Mucosa of gallbladder (tissue), 1 donor: ENCODE data around the gene KLHL2. TPM values are rescaled to one million over a fixed set of nuclear protein-coding genes. Genes with fewer than 3 reads are reported as not detected.

Experiments
- DNase-seq: peaks from one replicate; pipeline ENCODE4 v3.0.0-alpha.2; 2020; ENCODE audit warnings: low spot score
- total RNA-seq: library from RNA; stranded (reverse); gene quantifications from one replicate; pipeline ENCODE4 v1.2.1, GENCODE V29; 2021
- donor health status: DM: no; HTN: no; CAD: no.

KLHL2 gene
- total RNA-seq, 1 donor from 2014 or later: 25.0 TPM

GRCh38 chr4:165289423-165289785 is 82.0 kb downstream of the KLHL2 start:
- no peak for DNase-seq

- no peak for DNase-seq
Observed at GRCh38 chr4:165293061-165293460, 85.7 kb downstream of the KLHL2 start.

DNA sequence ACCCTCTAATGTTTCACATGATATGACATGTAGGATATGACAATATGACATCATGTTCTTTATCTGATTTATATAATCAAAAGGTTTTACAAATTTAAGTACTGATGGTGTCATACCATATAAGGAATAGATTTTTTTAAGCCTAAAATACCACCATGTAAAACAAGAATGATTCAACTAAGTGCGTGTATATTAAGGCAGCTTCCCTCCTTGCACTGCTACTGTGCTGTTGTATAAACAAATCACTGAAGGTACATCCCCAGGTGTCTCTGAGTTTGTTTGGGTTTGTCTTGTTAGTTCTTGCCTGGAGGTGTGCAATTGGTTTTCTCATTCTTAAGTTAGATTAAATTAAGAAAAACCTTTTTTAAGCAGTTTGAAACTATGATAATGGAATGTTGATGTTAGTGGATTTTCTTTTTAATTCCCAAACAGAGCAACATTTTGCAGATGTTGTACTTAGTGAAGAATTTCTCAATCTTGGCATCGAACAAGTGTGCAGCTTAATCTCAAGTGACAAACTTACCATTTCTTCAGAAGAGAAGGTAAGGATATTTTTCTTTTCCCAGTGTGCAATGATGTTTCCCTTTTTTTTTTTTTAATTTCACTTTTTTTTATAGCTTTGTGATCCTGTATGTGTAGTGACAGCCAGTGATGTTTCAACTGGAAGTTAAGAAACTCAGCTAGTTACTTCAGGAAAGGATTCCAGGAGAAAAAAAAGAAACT is 86.7 kb downstream of the KLHL2 start:
- DNase-seq: no peak

DNA sequence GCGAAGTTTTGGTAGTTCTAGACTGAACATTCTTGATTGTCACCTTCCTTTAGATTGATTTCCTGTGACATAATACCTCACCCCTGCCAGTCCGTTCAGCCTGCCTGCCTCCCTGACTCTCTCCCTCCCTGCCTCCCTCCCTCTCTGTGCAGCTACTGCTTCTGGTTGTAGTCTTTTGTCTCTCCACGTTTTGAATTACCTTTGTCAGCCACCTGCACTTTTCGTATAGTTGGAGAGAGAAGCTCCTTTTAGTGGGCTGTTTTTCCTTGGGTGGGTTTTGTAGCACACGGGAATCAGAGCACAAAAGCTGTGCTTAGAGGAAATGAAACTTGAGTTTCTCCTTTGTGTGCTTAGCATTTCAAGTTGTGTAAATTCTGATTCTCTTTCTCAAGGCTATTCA is 87.5 kb downstream of the KLHL2 start:
- DNase-seq: no peak

DNA sequence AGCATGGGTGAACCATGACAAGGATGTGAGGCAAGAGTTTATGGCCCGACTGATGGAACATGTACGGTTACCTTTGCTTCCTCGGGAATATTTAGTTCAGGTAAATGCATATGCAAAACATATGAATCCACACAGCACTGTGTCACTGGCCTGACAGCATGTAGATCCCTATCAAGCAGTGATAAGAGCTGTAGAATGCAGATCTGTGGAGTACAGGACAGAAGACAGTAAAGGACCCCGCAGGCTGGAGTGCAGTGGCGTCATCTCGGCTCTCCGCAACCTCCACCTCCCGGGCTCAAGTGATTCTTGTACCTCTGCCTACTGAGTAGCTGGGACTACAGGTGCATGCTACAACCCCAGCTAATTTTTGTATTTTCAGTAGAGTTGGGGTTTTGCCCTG is 90.3 kb downstream of the KLHL2 start:
- no peak for DNase-seq

DNA sequence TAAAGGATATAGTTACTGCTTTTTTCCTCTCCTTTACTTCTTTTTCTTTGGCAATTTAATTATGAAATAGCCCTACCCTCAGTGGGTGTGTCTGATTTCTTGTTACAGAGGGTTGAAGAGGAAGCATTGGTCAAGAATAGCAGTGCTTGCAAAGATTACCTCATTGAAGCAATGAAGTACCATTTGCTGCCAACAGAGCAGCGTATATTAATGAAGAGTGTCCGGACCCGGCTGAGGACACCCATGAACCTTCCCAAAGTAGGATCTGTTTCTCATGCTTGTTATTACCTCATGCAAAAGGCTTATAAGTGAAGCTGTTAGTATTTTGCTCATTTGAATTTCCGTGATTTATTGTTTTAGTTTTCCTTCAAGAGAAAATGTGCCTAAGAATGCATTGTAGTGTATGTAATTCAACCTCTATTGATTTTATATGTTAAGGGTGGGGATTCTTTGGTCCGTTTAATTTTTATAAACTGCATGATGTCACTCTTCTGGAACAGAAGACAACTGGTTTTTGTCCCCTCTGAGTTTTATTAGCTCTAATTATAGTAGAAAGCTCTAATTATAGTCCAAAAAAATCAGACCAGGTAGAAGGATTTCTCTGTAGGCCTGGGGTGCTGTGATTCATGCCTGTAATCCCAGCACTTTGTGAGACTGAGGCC is 92.2 kb downstream of the KLHL2 start:
- no peak for DNase-seq

DNA sequence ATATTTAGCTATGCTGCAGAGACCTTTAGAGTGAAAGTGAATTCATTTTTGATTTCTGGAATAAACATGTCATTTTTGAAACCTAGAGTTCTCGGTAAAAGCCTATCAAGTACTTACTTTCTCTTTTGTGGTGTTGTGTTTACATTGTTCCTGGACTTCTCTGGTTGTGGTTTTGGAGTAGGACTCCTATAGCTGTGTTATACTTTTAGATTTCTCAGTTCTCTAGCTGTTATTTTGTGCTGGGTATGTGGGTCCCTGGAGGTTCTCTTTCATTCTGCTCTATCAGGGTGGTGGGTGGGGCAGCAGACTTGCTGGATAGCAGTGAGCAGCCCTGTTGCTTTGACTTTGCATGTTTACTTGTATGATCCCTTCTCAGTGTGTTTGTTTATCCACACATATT is 94.5 kb downstream of the KLHL2 start:
- DNase-seq: no peak

- no peak for DNase-seq
Observed at GRCh38 chr4:165302658-165303057, 95.3 kb downstream of the KLHL2 start.

DNA sequence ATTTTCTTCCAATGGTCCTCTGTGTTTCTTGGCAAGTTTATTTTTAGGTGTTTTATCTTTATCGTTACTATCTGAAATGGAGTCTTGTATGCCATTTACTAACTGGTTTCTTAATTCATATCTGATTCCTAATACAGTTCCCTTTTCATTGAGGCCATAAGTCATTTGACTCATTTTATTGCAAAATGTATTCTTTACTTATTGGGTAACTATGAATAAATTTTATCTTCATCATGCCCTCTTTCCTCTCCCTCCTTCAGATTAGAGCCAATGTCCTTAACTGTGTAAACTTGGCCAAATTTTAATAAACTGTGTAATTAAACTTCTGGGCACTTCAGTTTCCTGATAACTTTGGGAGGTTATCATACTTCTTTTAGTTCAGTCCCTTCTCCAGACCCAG is 100.8 kb downstream of the KLHL2 start:
- DNase-seq: no peak

- DNase-seq: no peak
Observed at GRCh38 chr4:165308606-165309005, 101.2 kb downstream of the KLHL2 start.

- no peak for DNase-seq
Observed at GRCh38 chr4:165309456-165309855, 102.1 kb downstream of the KLHL2 start.

DNA sequence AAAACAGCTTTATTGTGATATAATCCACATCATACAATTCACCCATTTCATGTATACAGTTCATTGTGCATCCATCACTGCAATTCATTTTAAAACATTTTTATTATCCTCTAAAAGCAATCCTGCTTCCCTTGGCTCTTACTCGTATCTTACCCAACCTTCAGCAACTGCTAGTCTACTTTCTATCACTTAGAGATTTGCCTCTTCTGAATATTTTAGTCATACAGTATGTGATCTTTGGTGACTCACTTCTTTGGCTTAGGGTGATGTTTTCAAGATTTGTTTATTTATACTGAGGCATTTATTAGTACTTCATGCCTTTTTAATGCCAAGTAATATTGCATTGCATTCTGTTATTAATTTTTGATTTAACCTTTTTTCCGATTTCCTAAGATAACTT is 105.1 kb downstream of the KLHL2 start:
- DNase-seq: no peak

DNA sequence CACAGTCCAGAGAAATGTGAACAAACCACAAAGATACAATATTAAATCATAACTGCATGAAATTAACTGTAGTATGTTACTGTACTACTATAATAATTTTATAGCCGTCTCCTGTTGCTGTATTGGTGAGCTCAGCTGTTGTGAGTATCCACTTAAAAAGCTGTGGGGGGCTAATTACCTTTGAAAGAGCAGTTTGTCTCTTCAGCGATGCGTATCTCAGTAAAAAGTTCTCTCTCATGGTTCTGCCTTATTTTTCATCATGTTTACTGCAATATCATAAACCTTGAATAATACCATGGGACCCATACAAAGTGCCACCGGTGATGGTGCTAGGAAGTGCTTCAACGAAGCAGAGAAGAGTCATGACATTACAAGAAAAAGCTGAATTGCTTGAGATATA is 111.7 kb downstream of the KLHL2 start:
- no peak for DNase-seq

GRCh38 chr4:165319509-165319908 is 112.1 kb downstream of the KLHL2 start:
- DNase-seq: no peak

DNA sequence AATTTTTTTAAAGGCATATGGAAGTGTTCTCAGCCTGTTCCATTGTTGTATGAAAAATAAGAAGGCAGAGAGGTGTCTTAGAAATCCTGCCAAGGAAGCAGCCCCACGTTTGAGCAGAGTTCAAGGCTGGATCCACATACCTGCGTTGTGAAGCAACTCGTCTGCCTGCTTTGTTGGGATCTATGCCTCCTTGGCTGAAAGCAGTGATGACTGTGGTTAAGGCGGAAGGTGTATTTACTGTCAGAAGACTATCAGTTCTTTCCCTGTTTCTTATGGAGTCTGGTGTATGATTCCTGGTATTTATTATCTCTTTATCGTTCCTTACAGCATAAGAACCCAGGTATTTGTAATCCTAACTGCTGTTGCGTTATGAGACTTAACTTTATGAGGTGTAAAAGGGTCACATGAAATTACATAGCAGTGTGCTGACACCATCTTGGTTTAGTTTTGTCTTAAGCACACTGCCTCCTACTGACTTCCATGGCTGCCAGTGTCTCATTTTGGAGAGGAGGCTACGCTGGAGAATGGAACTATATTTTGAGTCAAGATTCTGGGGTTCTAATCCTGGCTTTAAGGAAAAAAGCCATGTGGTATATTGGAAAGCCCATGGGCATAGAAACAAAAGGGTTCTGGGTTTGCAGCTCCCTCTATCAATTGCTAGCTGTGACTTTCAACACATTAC is 117.0 kb downstream of the KLHL2 start:
- no peak for DNase-seq

- no peak for DNase-seq
Observed at GRCh38 chr4:165324918-165325304, 117.5 kb downstream of the KLHL2 start.

DNA sequence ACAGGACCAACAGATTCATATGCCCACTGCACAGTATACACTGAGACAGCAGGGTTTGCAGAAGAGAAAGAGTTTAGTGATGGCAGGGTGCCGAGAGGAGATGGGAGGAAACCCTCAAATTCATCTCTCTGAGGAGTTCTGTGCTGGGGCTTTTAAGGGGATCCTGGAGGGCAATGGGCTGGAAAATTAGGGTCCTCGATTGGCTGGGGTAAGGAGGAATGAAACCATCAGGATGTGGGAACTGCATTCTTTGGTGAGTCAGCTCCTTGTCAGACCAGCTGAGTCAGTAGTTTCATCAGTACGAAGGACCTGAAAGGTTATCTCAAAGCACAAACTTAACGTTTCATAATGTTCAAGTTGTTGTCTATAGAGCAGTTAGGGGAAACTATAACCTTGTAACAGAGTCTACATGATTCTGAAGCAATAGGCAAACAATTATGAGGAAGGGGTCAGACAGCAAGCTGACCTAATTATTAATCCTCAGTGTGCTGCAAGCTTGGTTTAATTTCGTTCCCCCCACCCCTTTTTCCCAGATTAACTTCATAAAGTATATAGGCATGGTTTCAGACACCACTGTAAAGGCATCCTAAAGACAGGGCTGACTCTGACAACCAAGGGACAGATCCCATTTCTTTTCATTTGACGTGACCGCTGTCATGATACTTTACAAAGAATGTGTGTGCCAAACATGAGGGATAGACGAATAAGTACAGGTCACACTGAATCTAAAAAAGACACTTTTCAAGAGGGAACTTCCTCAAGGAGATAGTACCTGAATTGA is 118.6 kb downstream of the KLHL2 start:
- no peak for DNase-seq

GRCh38 chr4:165326831-165327210 is 119.5 kb downstream of the KLHL2 start:
- DNase-seq: no peak

DNA sequence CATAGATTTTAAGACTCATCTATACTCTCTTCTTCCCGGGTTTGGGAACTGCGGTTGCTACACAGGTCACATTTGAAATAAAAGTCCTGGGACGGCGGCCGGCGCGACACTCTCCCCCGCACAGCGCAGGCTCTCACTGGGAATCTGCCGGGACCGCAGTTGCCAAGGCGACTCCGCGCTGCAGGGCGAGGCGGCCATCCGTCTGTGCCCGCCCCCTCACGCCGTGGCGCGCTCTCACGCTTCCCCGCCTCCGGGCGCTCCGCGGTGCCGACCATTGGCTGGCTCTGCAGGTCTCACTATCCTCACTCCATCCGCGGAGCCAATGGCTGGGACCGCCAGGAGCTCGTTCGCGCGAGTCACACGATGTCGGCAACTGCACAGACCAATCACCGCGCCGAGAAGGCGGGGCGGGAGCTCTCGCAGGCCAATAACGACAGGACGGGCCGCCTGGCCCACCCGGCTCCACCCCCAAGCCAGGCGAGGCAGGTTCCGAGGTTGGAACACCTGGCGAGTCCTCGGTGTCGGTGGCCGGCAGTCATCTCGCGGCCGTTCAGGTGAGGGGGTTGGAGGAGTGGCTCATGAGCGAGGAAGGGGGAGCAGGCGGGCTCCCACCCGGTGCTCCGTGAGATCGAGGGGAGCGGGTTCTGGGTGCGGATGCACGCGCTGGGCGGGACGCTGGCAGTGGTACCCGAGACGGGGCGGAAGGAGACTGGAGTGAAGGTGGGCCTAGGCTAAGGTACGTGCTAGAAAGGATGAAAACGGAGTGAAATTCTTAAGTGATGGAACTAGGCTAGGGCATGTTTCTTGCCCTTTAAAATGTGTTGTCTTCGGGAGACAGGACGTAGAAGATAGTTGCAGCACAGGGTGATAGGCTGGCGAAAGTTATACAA is 120.1 kb downstream of the KLHL2 start, which contains the start of gene MSMO1:
Gene MSMO1 (plus strand): TSS at position 459 of the 890 bp plus-strand sequence. CDS start 5,702 bp downstream, outside the sequence.
- peak; percentile 99 for DNase-seq

DNA sequence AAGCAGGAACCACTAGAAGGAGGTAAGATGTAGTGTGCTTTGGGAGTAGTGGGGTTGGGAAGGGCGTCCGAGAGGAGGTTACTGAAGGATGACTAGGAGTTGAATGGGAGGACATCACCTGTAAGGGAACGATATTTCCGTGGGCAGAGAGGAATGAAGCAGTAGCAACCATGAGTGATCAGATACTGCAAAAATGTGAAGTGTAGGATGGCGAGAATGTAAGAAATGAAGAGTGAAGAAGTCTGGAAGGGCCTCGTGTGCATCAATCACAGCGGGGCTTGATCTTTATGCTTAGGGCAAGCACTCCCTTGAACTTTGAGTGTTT is 120.7 kb downstream of the KLHL2 start:
- no peak for DNase-seq

GRCh38 chr4:165328708-165329107 is 121.3 kb downstream of the KLHL2 start:
- DNase-seq: no peak
